IMR-90 (cell line): ENCODE results near the gene KNG1. TPM values are rescaled to one million over a fixed set of nuclear protein-coding genes. Genes with fewer than 3 reads are reported as not detected.
A peak's percentile ranks its signal among the peaks of the same experiment; 100 is the strongest.

Experiments used
- ATAC-seq: fragments of 200-7000 bp; cut with Tn5 transposase; 2 replicates; pipeline ENCODE4 v1.9.1; 2020; ENCODE audit warnings: low read depth, mild to moderate bottlenecking, moderate library complexity
- BruUV-seq: library from RNA; stranded (reverse); fragments of 400-500 nt; replicated peaks from 2 replicates; lab custom pipeline; 2021; lab: Mats Ljungman, UMichigan
- CTCF ChIA-PET: fragments of 300-600 bp; formaldehyde crosslinking; extraction: SDS; loops from one replicate; lab custom pipeline; 2021; ENCODE audit warnings: antibody characterized with exemption; lab: Yijun Ruan, JAX
- POLR2A ChIA-PET: fragments of 300-600 bp; sonication (Branson Sonifier 250); formaldehyde crosslinking; loops from one replicate; lab custom pipeline; 2022; ENCODE audit warnings: antibody characterized with exemption; ENCODE audit not compliant: unreplicated experiment; lab: Charles Lee
- DNase-seq: peaks from one replicate; pipeline ENCODE4 v3.0.0; 2013
- H2AFZ ChIP-seq: replicated peaks from 2 replicates; pipeline ENCODE3; 2013; ENCODE audit warnings: low read length, mild to moderate bottlenecking; ENCODE audit not compliant: poor library complexity
- H2AK5ac ChIP-seq: 2 replicates; pipeline ENCODE4 v1.6.1; 2013; ENCODE audit warnings: low read depth, low read length, inconsistent platforms
- H2AK9ac ChIP-seq: replicated peaks from 2 replicates; pipeline ENCODE3; 2013; ENCODE audit warnings: mild to moderate bottlenecking, low read depth, low read length, moderate library complexity; ENCODE audit not compliant: poor library complexity
- H2BK120ac ChIP-seq: 2 replicates; pipeline ENCODE4 v1.6.1; 2013; ENCODE audit warnings: low read depth, low read length, inconsistent platforms
- H2BK15ac ChIP-seq: 3 replicates; pipeline ENCODE4 v1.6.1; 2013; ENCODE audit warnings: low read depth, low read length, inconsistent platforms
- H2BK20ac ChIP-seq: 2 replicates; pipeline ENCODE4 v1.6.1; 2013; ENCODE audit warnings: low read depth, mild to moderate bottlenecking, inconsistent platforms, low read length, moderate library complexity
- H2BK5ac ChIP-seq: 2 replicates; pipeline ENCODE4 v1.6.1; 2013; ENCODE audit warnings: mild to moderate bottlenecking, low read depth, low read length, inconsistent platforms; ENCODE audit not compliant: poor library complexity, severe bottlenecking
- H3K14ac ChIP-seq: replicated peaks from 2 replicates; pipeline ENCODE4 v1.6.1; 2013; ENCODE audit warnings: low read depth, low read length, inconsistent platforms
- H3K18ac ChIP-seq: 2 replicates; pipeline ENCODE4 v1.6.1; 2013; ENCODE audit warnings: low read depth, low read length, control low read depth
- H3K23ac ChIP-seq: 2 replicates; pipeline ENCODE4 v1.6.1; 2013; ENCODE audit warnings: low read depth, low read length, inconsistent platforms
- H3K27ac ChIP-seq: 2 replicates; pipeline ENCODE4 v1.5.1; 2013; ENCODE audit warnings: mild to moderate bottlenecking, control low read depth, low read length; ENCODE audit not compliant: insufficient read depth
- H3K27me3 ChIP-seq: 2 replicates; pipeline ENCODE4 v1.6.1; 2013; ENCODE audit warnings: low read length; ENCODE audit not compliant: control insufficient read depth, insufficient read depth
- H3K36me3 ChIP-seq: 2 replicates; pipeline ENCODE4 v1.6.1; 2013; ENCODE audit warnings: low read length, mixed read lengths; ENCODE audit not compliant: control insufficient read depth, insufficient read depth
- H3K4ac ChIP-seq: 2 replicates; pipeline ENCODE4 v1.6.1; 2013; ENCODE audit warnings: low read depth, low read length, inconsistent platforms
- H3K4me1 ChIP-seq: 2 replicates; pipeline ENCODE4 v1.6.1; 2013; ENCODE audit warnings: low read length, mixed read lengths; ENCODE audit not compliant: control insufficient read depth, insufficient read depth
- H3K4me2 ChIP-seq: 2 replicates; pipeline ENCODE4 v1.6.1; 2013; ENCODE audit warnings: low read depth, mild to moderate bottlenecking, control low read depth, low read length, moderate library complexity
- H3K4me3 ChIP-seq: 2 replicates; pipeline ENCODE4 v1.5.1; 2013; ENCODE audit warnings: low read depth, mild to moderate bottlenecking, control low read depth, low read length, moderate library complexity; ENCODE audit not compliant: insufficient read depth
- H3K56ac ChIP-seq: 2 replicates; pipeline ENCODE4 v1.6.1; 2013; ENCODE audit warnings: low read length, inconsistent platforms; ENCODE audit not compliant: insufficient read depth; ENCODE audit errors: extremely low read depth
- H3K79me1 ChIP-seq, 2 experiments: 2 replicates each; pipeline ENCODE4 v1.6.1; 2013; ENCODE audit warnings: low read length in 2 of 2, inconsistent platforms in 1 of 2, low read depth in 1 of 2
- H3K9ac ChIP-seq: 2 replicates; pipeline ENCODE4 v1.6.1; 2013; ENCODE audit warnings: low read depth, low read length, control low read depth
- H3K9me1 ChIP-seq: 2 replicates; pipeline ENCODE4 v1.6.1; 2013; ENCODE audit warnings: low read length, inconsistent platforms; ENCODE audit not compliant: insufficient read depth
- H3K9me3 ChIP-seq: 2 replicates; pipeline ENCODE4 v1.6.1; 2013; ENCODE audit warnings: low read length; ENCODE audit not compliant: control insufficient read depth, insufficient read depth
- H4K20me1 ChIP-seq: 2 replicates; pipeline ENCODE4 v1.6.1; 2013; ENCODE audit warnings: low read length, inconsistent platforms; ENCODE audit not compliant: insufficient read depth
- H4K5ac ChIP-seq: 2 replicates; pipeline ENCODE4 v1.6.1; 2013; ENCODE audit warnings: mild to moderate bottlenecking, low read depth, low read length, control low read depth
- H4K8ac ChIP-seq, 2 experiments: 2 replicates each; pipeline ENCODE4 v1.6.1; 2013; ENCODE audit warnings: low read depth in 2 of 2, low read length in 2 of 2, control low read depth in 1 of 2, inconsistent platforms in 1 of 2
- H4K91ac ChIP-seq: 2 replicates; pipeline ENCODE4 v1.6.1; 2013; ENCODE audit warnings: low read depth, low read length, inconsistent platforms; ENCODE audit not compliant: insufficient read depth
- BHLHE40 ChIP-seq: fragments of 150-350 bp; IDR thresholded peaks from 2 replicates; pipeline ENCODE4 v1.6.1; 2016; ENCODE audit warnings: mild to moderate bottlenecking, low read depth, low read length
- CEBPB ChIP-seq: IDR thresholded peaks from 2 replicates; pipeline ENCODE4 v1.6.1; 2012; ENCODE audit warnings: low read depth, low read length, improper control_type of control experiment
- MAFK ChIP-seq: IDR thresholded peaks from 2 replicates; pipeline ENCODE4 v1.6.1; 2012; ENCODE audit warnings: low read depth, low read length, improper control_type of control experiment
- NFE2L2 ChIP-seq: fragments of 150-350 bp; IDR thresholded peaks from 2 replicates; pipeline ENCODE4 v1.6.1; 2016; ENCODE audit warnings: low read depth, mild to moderate bottlenecking, low read length
- POLR2A ChIP-seq: IDR thresholded peaks from 2 replicates; pipeline ENCODE4 v1.6.1; 2012; ENCODE audit warnings: mild to moderate bottlenecking, low read depth, low read length
- RCOR1 ChIP-seq: IDR thresholded peaks from 2 replicates; pipeline ENCODE4 v1.6.1; 2012; ENCODE audit warnings: mild to moderate bottlenecking, low read length, improper control_type of control experiment; ENCODE audit not compliant: insufficient replicate concordance
- RFX5 ChIP-seq: IDR thresholded peaks from 2 replicates; pipeline ENCODE4 v1.8.0; 2012; ENCODE audit warnings: low read depth, mild to moderate bottlenecking, low read length, moderate library complexity
- SMC3 ChIP-seq: fragments of 150-350 bp; IDR thresholded peaks from 2 replicates; pipeline ENCODE4 v1.6.1; 2016; ENCODE audit warnings: low read depth, mild to moderate bottlenecking, antibody characterized with exemption, low read length, moderate library complexity
- WGBS, 2 experiments: methylation state at CpG; one replicate each; pipeline versions ENCODE4 v1.1.5 to v1.1.7; 2013; ENCODE audit warnings: missing lambda C conversion rate in 2 of 2; ENCODE audit not compliant: insufficient read length in 1 of 2; ENCODE audit errors: extremely low coverage in 2 of 2; 5-methylcytosine and 5-hydroxymethylcytosine counted together
- dilution Hi-C: fragments of 300-500 bp; cut with HindIII; formaldehyde crosslinking; loops from one replicate; pipeline ENCODE4 v1.14.3; 2018; ENCODE audit warnings: low sequenced_read_pairs; ENCODE audit not compliant: unreplicated experiment
- in situ Hi-C: fragments of 300-500 bp; cut with MboI; formaldehyde crosslinking; loops from 3 replicates; pipeline ENCODE4 v1.14.3; 2019; ENCODE audit warnings: low sequenced_read_pairs, inconsistent platforms, mixed read lengths
- intact Hi-C: fragments of 100-400 bp; cut with micrococcal nuclease; formaldehyde crosslinking; loops from 2 replicates; pipeline ENCODE4 v1.10.0; 2022
- polyA plus RNA-seq, 3 experiments: library from polyadenylated mRNA; depleted of rRNA; stranded (reverse); fragments of >200 nt; gene quantifications; 2 replicates each; pipeline ENCODE4 v1.2.3, GENCODE V29; 2012; ENCODE audit warnings: low replicate concordance in 1 of 3
- total RNA-seq: library from RNA; depleted of rRNA; stranded (reverse); fragments of >200 nt; gene quantifications from 2 replicates; pipeline ENCODE4 v1.2.3, GENCODE V29; 2012
- TF ChIP-seq, protein P1 (sequence below): fragments of 150-350 bp; IDR thresholded peaks from 2 replicates; pipeline ENCODE4 v1.6.1; 2016; ENCODE audit warnings: low read depth, mild to moderate bottlenecking, low read length, moderate library complexity, borderline replicate concordance
- TF ChIP-seq, protein P2 (sequence below): conservative IDR thresholded peaks from 2 replicates; pipeline ENCODE4 v1.5.1; 2012; ENCODE audit warnings: mild to moderate bottlenecking, low read depth, low read length, improper control_type of control experiment
- TF ChIP-seq, protein P3 (sequence below): fragments of 150-350 bp; IDR thresholded peaks from 2 replicates; pipeline ENCODE4 v1.6.1; 2017; ENCODE audit warnings: mild to moderate bottlenecking, antibody characterized with exemption, low read length, low read depth

Gene KNG1
- total and polyA plus RNA-seq, 2 of the 4 experiments (the other 2 are of a cell fraction) = not detected

DNA sequence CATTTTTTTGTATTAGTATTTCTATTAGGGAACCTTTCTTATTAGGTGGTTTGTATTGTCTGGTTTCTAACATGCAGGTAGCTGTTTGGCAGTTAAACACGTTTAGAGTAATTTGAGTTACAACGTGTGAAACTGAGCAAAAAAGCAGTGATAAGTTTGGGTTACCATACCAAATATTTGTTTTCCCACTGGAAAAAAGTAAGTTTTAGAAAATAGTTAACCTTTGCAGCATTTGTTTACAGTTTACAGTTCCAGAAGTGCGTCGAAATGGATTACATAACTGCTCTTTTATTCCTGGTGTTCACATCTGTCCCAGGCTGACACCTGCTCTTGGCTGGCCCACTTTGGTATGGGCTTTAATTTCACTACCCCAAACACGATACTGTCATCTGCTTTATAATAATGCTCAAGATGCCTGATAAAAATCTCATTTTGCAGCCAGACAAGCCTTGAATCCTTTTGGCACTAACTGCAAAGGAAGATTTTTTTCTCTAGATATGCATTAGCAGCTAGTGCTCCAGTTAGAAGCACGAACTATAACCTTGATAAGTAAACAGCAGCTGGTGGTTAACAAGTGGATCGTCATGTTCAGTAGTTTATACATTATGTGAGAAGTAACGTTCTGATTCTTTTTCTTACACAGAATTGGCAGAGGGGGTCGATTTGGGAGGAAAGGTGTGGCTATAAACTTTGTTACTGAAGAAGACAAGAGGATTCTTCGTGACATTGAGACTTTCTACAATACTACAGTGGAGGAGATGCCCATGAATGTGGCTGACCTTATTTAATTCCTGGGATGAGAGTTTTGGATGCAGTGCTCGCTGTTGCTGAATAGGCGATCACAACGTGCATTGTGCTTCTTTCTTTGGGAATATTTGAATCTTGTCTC lies 71.6 kb downstream of the KNG1 start (continued):
- TF ChIP-seq, protein P1, sequence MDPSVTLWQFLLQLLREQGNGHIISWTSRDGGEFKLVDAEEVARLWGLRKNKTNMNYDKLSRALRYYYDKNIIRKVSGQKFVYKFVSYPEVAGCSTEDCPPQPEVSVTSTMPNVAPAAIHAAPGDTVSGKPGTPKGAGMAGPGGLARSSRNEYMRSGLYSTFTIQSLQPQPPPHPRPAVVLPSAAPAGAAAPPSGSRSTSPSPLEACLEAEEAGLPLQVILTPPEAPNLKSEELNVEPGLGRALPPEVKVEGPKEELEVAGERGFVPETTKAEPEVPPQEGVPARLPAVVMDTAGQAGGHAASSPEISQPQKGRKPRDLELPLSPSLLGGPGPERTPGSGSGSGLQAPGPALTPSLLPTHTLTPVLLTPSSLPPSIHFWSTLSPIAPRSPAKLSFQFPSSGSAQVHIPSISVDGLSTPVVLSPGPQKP = no peak

DNA sequence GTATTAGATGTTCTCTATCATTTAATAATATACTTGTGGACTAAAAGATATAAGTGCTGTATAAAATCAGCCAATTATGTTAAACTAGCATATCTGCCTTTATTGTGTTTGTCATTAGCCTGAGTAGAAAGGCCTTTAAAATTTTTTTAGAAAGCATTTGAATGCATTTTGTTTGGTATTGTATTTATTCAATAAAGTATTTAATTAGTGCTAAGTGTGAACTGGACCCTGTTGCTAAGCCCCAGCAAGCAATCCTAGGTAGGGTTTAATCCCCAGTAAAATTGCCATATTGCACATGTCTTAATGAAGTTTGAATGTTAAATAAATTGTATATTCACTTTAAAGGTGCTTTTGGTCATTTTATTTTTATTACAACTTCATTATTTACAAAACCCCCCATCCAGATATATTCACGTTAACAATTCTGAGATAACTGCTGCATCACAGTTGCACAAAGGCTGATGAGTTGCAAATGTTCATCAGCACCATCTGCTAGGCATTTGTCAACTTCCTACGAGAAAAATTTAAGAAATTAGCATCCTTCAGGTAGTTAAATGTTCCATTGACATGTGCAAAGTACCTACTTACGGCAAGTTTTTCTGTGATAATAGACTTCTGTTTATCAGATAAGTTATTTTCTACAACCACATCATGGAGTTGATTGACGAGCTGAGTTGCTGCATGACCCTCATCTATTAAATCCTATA lies 72.5 kb downstream of the KNG1 start:
- H3K27ac ChIP-seq = no peak overlapping the region
- H3K56ac ChIP-seq = no peak overlapping the region
- H2BK5ac ChIP-seq = no peak overlapping the region
- CTCF ChIA-PET = interaction anchor here (0.6 kb wide), 1 partner anchor 14 kb away, joined by 3 read pairs; no protein-coding TSS in a partner anchor
- H4K91ac ChIP-seq = no peak overlapping the region
- WGBS, 2 experiments = no CpG with 5 or more reads among the region's 4 CpGs
- H3K9ac ChIP-seq = no peak overlapping the region
- no peak overlapping the region for H2BK20ac ChIP-seq
- H3K9me1 ChIP-seq = no peaks in the 10 kb centered on the region
- no peak overlapping the region for H4K8ac ChIP-seq
- no peak overlapping the region for H3K4ac ChIP-seq
- no peak overlapping the region for H2AK9ac ChIP-seq
- H2AK5ac ChIP-seq = no peak overlapping the region
- no peaks in the 10 kb centered on the region for H3K27me3 ChIP-seq
- peaks cover 4 to 26% of the 10 kb centered on the region in 2 experiments; a peak in 3 of 4 replicates for H3K79me1 ChIP-seq
- no peak overlapping the region for H3K18ac ChIP-seq
- peaks cover 66% of the 10 kb centered on the region for H4K20me1 ChIP-seq
- H3K14ac ChIP-seq = no peak overlapping the region
- no peak overlapping the region for H3K23ac ChIP-seq
- H3K4me1 ChIP-seq = no peaks in the 10 kb centered on the region; the same call in 1 of the 2 replicates
- H3K9me3 ChIP-seq = no peaks in the 10 kb centered on the region
- H4K5ac ChIP-seq = no peak overlapping the region
- in situ Hi-C loops (no loop called here), intact Hi-C loops (loop anchor here (10.0 kb wide), 2 partner anchors 215 to 685 kb away; partner anchors contain the start of genes DNAJB11 and ETV5), dilution Hi-C loops (no loop called here)
- DNase-seq = peak; percentile 22
- POLR2A ChIA-PET = no interaction called here
- no peak overlapping the region for H3K4me2 ChIP-seq
- no peak overlapping the region for H2BK120ac ChIP-seq
- H2AFZ ChIP-seq = no peak overlapping the region
- H3K4me3 ChIP-seq = no peak overlapping the region
- BruUV-seq = no TSS peak
- H3K36me3 ChIP-seq = peaks cover 43% of the 10 kb centered on the region
- no peak for ATAC-seq
- no peak overlapping the region for H2BK15ac ChIP-seq
- no peak for TF ChIP-seq MAFK
- TF ChIP-seq RFX5 = no peak
- TF ChIP-seq, protein P2, sequence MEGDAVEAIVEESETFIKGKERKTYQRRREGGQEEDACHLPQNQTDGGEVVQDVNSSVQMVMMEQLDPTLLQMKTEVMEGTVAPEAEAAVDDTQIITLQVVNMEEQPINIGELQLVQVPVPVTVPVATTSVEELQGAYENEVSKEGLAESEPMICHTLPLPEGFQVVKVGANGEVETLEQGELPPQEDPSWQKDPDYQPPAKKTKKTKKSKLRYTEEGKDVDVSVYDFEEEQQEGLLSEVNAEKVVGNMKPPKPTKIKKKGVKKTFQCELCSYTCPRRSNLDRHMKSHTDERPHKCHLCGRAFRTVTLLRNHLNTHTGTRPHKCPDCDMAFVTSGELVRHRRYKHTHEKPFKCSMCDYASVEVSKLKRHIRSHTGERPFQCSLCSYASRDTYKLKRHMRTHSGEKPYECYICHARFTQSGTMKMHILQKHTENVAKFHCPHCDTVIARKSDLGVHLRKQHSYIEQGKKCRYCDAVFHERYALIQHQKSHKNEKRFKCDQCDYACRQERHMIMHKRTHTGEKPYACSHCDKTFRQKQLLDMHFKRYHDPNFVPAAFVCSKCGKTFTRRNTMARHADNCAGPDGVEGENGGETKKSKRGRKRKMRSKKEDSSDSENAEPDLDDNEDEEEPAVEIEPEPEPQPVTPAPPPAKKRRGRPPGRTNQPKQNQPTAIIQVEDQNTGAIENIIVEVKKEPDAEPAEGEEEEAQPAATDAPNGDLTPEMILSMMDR = no peak
- TF ChIP-seq POLR2A = no peak
- TF ChIP-seq, protein P3, sequence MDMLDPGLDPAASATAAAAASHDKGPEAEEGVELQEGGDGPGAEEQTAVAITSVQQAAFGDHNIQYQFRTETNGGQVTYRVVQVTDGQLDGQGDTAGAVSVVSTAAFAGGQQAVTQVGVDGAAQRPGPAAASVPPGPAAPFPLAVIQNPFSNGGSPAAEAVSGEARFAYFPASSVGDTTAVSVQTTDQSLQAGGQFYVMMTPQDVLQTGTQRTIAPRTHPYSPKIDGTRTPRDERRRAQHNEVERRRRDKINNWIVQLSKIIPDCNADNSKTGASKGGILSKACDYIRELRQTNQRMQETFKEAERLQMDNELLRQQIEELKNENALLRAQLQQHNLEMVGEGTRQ = no peak
- no peak for TF ChIP-seq NFE2L2
- no peak for TF ChIP-seq RCOR1
- no peak for TF ChIP-seq SMC3
- no peak for TF ChIP-seq CEBPB
- TF ChIP-seq BHLHE40 = no peak
